H9 (cell line): ENCODE data around the gene TIMM8B. TPM values are rescaled to one million over a fixed set of nuclear protein-coding genes. Genes with fewer than 3 reads are reported as not detected.

Experiments used
- DNase-seq: peaks from one replicate; pipeline ENCODE4 v3.0.0-alpha.2; 2017
- H2AFZ ChIP-seq: one replicate; pipeline ENCODE4 v1.6.1; 2013; ENCODE audit warnings: mild to moderate bottlenecking, low read length, control low read depth, moderate library complexity
- H2AK5ac ChIP-seq: 2 replicates; pipeline ENCODE4 v1.6.1; 2013; ENCODE audit warnings: low read length, control low read depth, mixed read lengths; ENCODE audit not compliant: insufficient read length
- H2BK120ac ChIP-seq: one replicate; pipeline ENCODE4 v1.6.1; 2013; ENCODE audit warnings: low read depth, mild to moderate bottlenecking, low read length, control low read depth, inconsistent platforms; ENCODE audit not compliant: poor library complexity, severe bottlenecking
- H2BK12ac ChIP-seq: 2 replicates; pipeline ENCODE4 v1.6.1; 2013; ENCODE audit warnings: low read length, control low read depth, mixed read lengths, low read depth; ENCODE audit not compliant: insufficient read length
- H2BK15ac ChIP-seq: 2 replicates; pipeline ENCODE4 v1.6.1; 2013; ENCODE audit warnings: low read depth, low read length, control low read depth
- H2BK20ac ChIP-seq: one replicate; pipeline ENCODE4 v1.6.1; 2013; ENCODE audit warnings: low read depth, mild to moderate bottlenecking, low read length, control low read depth, inconsistent platforms; ENCODE audit not compliant: poor library complexity, severe bottlenecking
- H2BK5ac ChIP-seq: 2 replicates; pipeline ENCODE4 v1.6.1; 2013; ENCODE audit warnings: low read length, control low read depth, mixed read lengths; ENCODE audit not compliant: insufficient read length
- H3K14ac ChIP-seq: 2 replicates; pipeline ENCODE4 v1.6.1; 2013; ENCODE audit warnings: low read length, control low read depth; ENCODE audit not compliant: insufficient read depth
- H3K18ac ChIP-seq: 2 replicates; pipeline ENCODE4 v1.6.1; 2013; ENCODE audit warnings: low read depth, mild to moderate bottlenecking, mixed read lengths, low read length, control low read depth; ENCODE audit not compliant: insufficient read length
- H3K23ac ChIP-seq: 2 replicates; pipeline ENCODE4 v1.6.1; 2013; ENCODE audit warnings: low read length, control low read depth, mixed read lengths, low read depth; ENCODE audit not compliant: insufficient read length
- H3K23me2 ChIP-seq: 2 replicates; pipeline ENCODE4 v1.6.1; 2013; ENCODE audit warnings: low read depth, mild to moderate bottlenecking, mixed read lengths, low read length, control low read depth; ENCODE audit not compliant: insufficient read length, poor library complexity, severe bottlenecking
- H3K27ac ChIP-seq: 2 replicates; pipeline ENCODE4 v1.5.1; 2013; ENCODE audit warnings: low read length, control low read depth, mixed read lengths, low read depth; ENCODE audit not compliant: insufficient read length
- H3K27me3 ChIP-seq: 2 replicates; pipeline ENCODE4 v1.6.1; 2013; ENCODE audit warnings: low read length, control low read depth, inconsistent platforms; ENCODE audit not compliant: insufficient read depth
- H3K4ac ChIP-seq: 2 replicates; pipeline ENCODE4 v1.6.1; 2013; ENCODE audit warnings: low read depth, mild to moderate bottlenecking, control low read depth, inconsistent platforms, low read length, moderate library complexity
- H3K4me1 ChIP-seq: 2 replicates; pipeline ENCODE4 v1.6.1; 2013; ENCODE audit warnings: low read length, control low read depth, inconsistent platforms; ENCODE audit not compliant: insufficient read depth
- H3K4me2 ChIP-seq: 2 replicates; pipeline ENCODE4 v1.6.1; 2013; ENCODE audit warnings: low read length, control low read depth, mixed read lengths; ENCODE audit not compliant: insufficient read length, insufficient read depth
- H3K56ac ChIP-seq: 2 replicates; pipeline ENCODE4 v1.6.1; 2013; ENCODE audit warnings: low read depth, mild to moderate bottlenecking, mixed read lengths, low read length, control low read depth; ENCODE audit not compliant: insufficient read length
- H3K79me1 ChIP-seq: 2 replicates; pipeline ENCODE4 v1.6.1; 2013; ENCODE audit warnings: low read depth, mild to moderate bottlenecking, moderate library complexity, low read length, control low read depth, inconsistent platforms; ENCODE audit not compliant: insufficient read depth, poor library complexity, severe bottlenecking
- H3K79me2 ChIP-seq: 2 replicates; pipeline ENCODE4 v1.6.1; 2013; ENCODE audit warnings: low read length, control low read depth, inconsistent platforms; ENCODE audit not compliant: insufficient read depth
- H3K9ac ChIP-seq: 2 replicates; pipeline ENCODE4 v1.6.1; 2013; ENCODE audit warnings: low read length, control low read depth, mixed read lengths; ENCODE audit not compliant: insufficient read length; ENCODE audit errors: extremely low read depth
- H3K9me3 ChIP-seq: one replicate; pipeline ENCODE4 v1.6.1; 2013; ENCODE audit warnings: low read depth, low read length, inconsistent platforms; ENCODE audit not compliant: control insufficient read depth
- H3T11ph ChIP-seq: one replicate; pipeline ENCODE4 v1.6.1; 2013; ENCODE audit warnings: mild to moderate bottlenecking, low read length, control low read depth, inconsistent platforms
- H4K20me1 ChIP-seq: one replicate; pipeline ENCODE4 v1.6.1; 2013; ENCODE audit not compliant: control insufficient read depth, insufficient read length, insufficient read depth
- H4K5ac ChIP-seq: 2 replicates; pipeline ENCODE4 v1.6.1; 2013; ENCODE audit warnings: low read depth, mild to moderate bottlenecking, mixed read lengths, low read length, control low read depth; ENCODE audit not compliant: insufficient read length
- H4K8ac ChIP-seq: replicated peaks from 2 replicates; pipeline ENCODE4 v1.6.1; 2013; ENCODE audit warnings: low read length, control low read depth, mixed read lengths, low read depth; ENCODE audit not compliant: insufficient read length
- H4K91ac ChIP-seq: 2 replicates; pipeline ENCODE4 v1.6.1; 2013; ENCODE audit warnings: low read depth, mild to moderate bottlenecking, moderate library complexity, mixed read lengths, low read length, control low read depth; ENCODE audit not compliant: insufficient read length
- H3K27ac Mint-ChIP-seq, 3 experiments: 2 replicates in 2 of 3; 3 replicates in 1 of 3; pipeline ENCODE4 v1.8.0; 2020 to 2021; ENCODE audit warnings: mixed read lengths in 3 of 3, mild to moderate bottlenecking in 1 of 3, moderate library complexity in 1 of 3
- H3K27me3 Mint-ChIP-seq: 2 replicates; pipeline ENCODE4 v1.8.0; 2021; ENCODE audit warnings: low read depth, mild to moderate bottlenecking, moderate library complexity, mixed read lengths
- H3K36me3 Mint-ChIP-seq, 3 experiments: 2 replicates in 2 of 3; 3 replicates in 1 of 3; pipeline ENCODE4 v1.8.0; 2020 to 2021; ENCODE audit warnings: low read depth in 3 of 3, mixed read lengths in 3 of 3; ENCODE audit not compliant: insufficient read depth in 1 of 3
- H3K4me1 Mint-ChIP-seq, 2 experiments: 2 replicates each; pipeline ENCODE4 v1.8.0; 2020; ENCODE audit warnings: mixed read lengths in 2 of 2
- H3K4me3 Mint-ChIP-seq, 2 experiments: 2 replicates in 1 of 2; 3 replicates in 1 of 2; pipeline ENCODE4 v1.8.0; 2020 to 2021; ENCODE audit warnings: mild to moderate bottlenecking in 2 of 2, mixed read lengths in 2 of 2, moderate library complexity in 1 of 2
- H3K9me3 Mint-ChIP-seq, 2 experiments: 2 replicates in 1 of 2; 3 replicates in 1 of 2; pipeline ENCODE4 v1.8.0; 2020; ENCODE audit warnings: mild to moderate bottlenecking in 2 of 2, mixed read lengths in 2 of 2, moderate library complexity in 1 of 2
- WGBS: extraction: QIAGEN DNeasy Blood & Tissue Kit; methylation state at CpG from one replicate; pipeline ENCODE4 v1.1.7; 2013; ENCODE audit warnings: missing lambda C conversion rate, low lambda C conversion rate, mixed read lengths; ENCODE audit not compliant: insufficient read length; ENCODE audit errors: extremely low coverage; 5-methylcytosine and 5-hydroxymethylcytosine counted together
- total RNA-seq: library from RNA; stranded (reverse); gene quantifications from 2 replicates; pipeline ENCODE4 v1.2.1, GENCODE V29; 2021
- TF ChIP-seq, protein P1 (sequence below): fragments of 200-600 bp; sonication (generic); conservative IDR thresholded peaks from 3 replicates; pipeline ENCODE4 v1.8.0; 2021; ENCODE audit warnings: antibody characterized with exemption, mild to moderate bottlenecking

TIMM8B gene
- total RNA-seq, 1 experiment from 2014 or later: 84.4 TPM

DNA sequence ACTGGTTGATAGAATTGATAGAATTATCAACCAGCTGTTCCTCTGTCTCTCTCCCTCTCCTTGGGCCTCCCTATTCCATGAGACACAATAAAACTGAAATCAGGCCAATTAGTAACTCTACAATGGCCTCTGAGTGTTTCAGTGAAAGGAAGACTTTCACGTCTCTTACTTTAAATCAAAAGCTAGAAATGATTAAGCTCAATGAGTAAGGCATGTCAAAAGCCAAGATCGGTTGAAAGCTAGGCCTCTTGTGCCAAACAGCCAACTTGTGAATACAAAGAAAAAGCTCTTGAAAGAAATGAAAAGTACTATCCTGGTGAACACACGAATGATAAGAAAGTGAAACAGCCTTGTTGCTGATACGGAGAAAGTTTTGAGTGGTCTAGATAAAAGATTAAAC lies 29.4 kb downstream of the TIMM8B start:
- no peak overlapping the region for H4K5ac ChIP-seq
- no peak overlapping the region for H3K27ac ChIP-seq

More for the DNA sequence above, 29.4 kb downstream of the TIMM8B start:
- Histone ChIP-seq H2BK120ac (no peak overlapping the region), H3K18ac (no peak overlapping the region), H4K8ac (no peak overlapping the region), H3K14ac (no peak overlapping the region), H3K23ac (no peak overlapping the region), H3K4ac (no peak overlapping the region), H2AFZ (no peak overlapping the region), H4K91ac (no peak overlapping the region), H3K4me1 (no peaks in the 10 kb centered on the region), H3K79me1 (no peaks in the 10 kb centered on the region), H3K4me2 (no peak overlapping the region), H2BK20ac (no peak overlapping the region), H4K20me1 (no peaks in the 10 kb centered on the region), H2AK5ac (no peak overlapping the region), H2BK12ac (no peak overlapping the region), H3K9me3 (no peaks in the 10 kb centered on the region), H3K23me2 (no peaks in the 10 kb centered on the region), H3K79me2 (no peaks in the 10 kb centered on the region), H3K9ac (no peak overlapping the region), H2BK15ac (no peak overlapping the region), H3K27me3 (no peaks in the 10 kb centered on the region), H3T11ph (no peak overlapping the region), H2BK5ac (no peak overlapping the region), H3K56ac (no peak overlapping the region)
- no peak for DNase-seq
- WGBS: no CpG with 5 or more reads among the region's 4 CpGs
- Mint-ChIP-seq H3K9me3 (no peaks in the 10 kb centered on the region), H3K4me1 (no peaks in the 10 kb centered on the region), H3K27ac (no peak overlapping the region), H3K36me3 (peaks cover 19 to 75% (median 57%) of the 10 kb centered on the region in 3 experiments; a peak in 6 of 7 replicates), H3K27me3 (no peaks in the 10 kb centered on the region), H3K4me3 (no peak overlapping the region)
- TF ChIP-seq, protein P1, sequence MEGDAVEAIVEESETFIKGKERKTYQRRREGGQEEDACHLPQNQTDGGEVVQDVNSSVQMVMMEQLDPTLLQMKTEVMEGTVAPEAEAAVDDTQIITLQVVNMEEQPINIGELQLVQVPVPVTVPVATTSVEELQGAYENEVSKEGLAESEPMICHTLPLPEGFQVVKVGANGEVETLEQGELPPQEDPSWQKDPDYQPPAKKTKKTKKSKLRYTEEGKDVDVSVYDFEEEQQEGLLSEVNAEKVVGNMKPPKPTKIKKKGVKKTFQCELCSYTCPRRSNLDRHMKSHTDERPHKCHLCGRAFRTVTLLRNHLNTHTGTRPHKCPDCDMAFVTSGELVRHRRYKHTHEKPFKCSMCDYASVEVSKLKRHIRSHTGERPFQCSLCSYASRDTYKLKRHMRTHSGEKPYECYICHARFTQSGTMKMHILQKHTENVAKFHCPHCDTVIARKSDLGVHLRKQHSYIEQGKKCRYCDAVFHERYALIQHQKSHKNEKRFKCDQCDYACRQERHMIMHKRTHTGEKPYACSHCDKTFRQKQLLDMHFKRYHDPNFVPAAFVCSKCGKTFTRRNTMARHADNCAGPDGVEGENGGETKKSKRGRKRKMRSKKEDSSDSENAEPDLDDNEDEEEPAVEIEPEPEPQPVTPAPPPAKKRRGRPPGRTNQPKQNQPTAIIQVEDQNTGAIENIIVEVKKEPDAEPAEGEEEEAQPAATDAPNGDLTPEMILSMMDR: no peak
